GM23338 (cell line): Measurements from ENCODE around the gene CCNL1. TPM values are rescaled to one million over a fixed set of nuclear protein-coding genes. Genes with fewer than 3 reads are reported as not detected.

Source experiments
- ATAC-seq: fragments of 200-7000 bp; cut with Tn5 transposase; 3 replicates; pipeline ENCODE4 v1.9.1; 2020
- DNase-seq: peaks from one replicate; pipeline ENCODE4 v3.0.0-alpha.2; 2015; ENCODE audit warnings: low spot score
- H2AFZ ChIP-seq: fragments of 200-600 bp; sonication (generic); 2 replicates; pipeline ENCODE4 v1.8.0; 2016; ENCODE audit warnings: antibody characterized with exemption, mild to moderate bottlenecking, moderate library complexity
- H3F3A ChIP-seq: fragments of 200-600 bp; sonication (generic); replicated peaks from 2 replicates; pipeline ENCODE4 v1.8.0; 2017; ENCODE audit warnings: antibody characterized with exemption, mixed run types, low read depth
- H3K27ac ChIP-seq: fragments of 200-600 bp; sonication (generic); 2 replicates; pipeline ENCODE4 v1.6.1; 2016; ENCODE audit warnings: low read depth
- H3K27me3 ChIP-seq: fragments of 200-600 bp; sonication (generic); 2 replicates; pipeline ENCODE4 v1.8.0; 2016; ENCODE audit warnings: mild to moderate bottlenecking, mixed run types, moderate library complexity; ENCODE audit not compliant: insufficient read depth
- H3K36me3 ChIP-seq: fragments of 200-600 bp; sonication (generic); 2 replicates; pipeline ENCODE4 v1.8.0; 2016; ENCODE audit warnings: mild to moderate bottlenecking; ENCODE audit not compliant: insufficient read depth
- H3K4me1 ChIP-seq: fragments of 200-600 bp; sonication (generic); 2 replicates; pipeline ENCODE4 v1.8.0; 2016; ENCODE audit warnings: mild to moderate bottlenecking, moderate library complexity; ENCODE audit not compliant: insufficient read depth
- H3K4me2 ChIP-seq: fragments of 200-600 bp; sonication (generic); 2 replicates; pipeline ENCODE4 v1.7.1; 2017; ENCODE audit warnings: mixed run types
- H3K4me3 ChIP-seq: fragments of 200-600 bp; sonication (generic); 2 replicates; pipeline ENCODE4 v1.6.1; 2016; ENCODE audit warnings: mixed run types
- H3K79me2 ChIP-seq: fragments of 200-600 bp; sonication (generic); replicated peaks from 2 replicates; pipeline ENCODE4 v1.8.0; 2017; ENCODE audit warnings: mild to moderate bottlenecking; ENCODE audit not compliant: insufficient read depth
- H3K9me2 ChIP-seq: fragments of 200-600 bp; sonication (generic); 2 replicates; pipeline ENCODE4 v1.8.0; 2017; ENCODE audit not compliant: insufficient read depth
- H4K20me1 ChIP-seq: fragments of 200-600 bp; sonication (generic); replicated peaks from 2 replicates; pipeline ENCODE4 v1.8.0; 2017; ENCODE audit warnings: mild to moderate bottlenecking; ENCODE audit not compliant: insufficient read depth
- H3K27ac Mint-ChIP-seq: 2 replicates; pipeline ENCODE4 v1.8.0; 2020; ENCODE audit warnings: inconsistent platforms, mild to moderate bottlenecking, moderate library complexity, mixed read lengths
- H3K27me3 Mint-ChIP-seq: 3 replicates; pipeline ENCODE4 v1.8.0; 2022; ENCODE audit warnings: low read depth, mild to moderate bottlenecking, moderate library complexity, mixed read lengths, inconsistent platforms; ENCODE audit not compliant: insufficient read depth, poor library complexity
- H3K36me3 Mint-ChIP-seq: 3 replicates; pipeline ENCODE4 v1.8.0; 2021; ENCODE audit warnings: low read depth, mild to moderate bottlenecking, inconsistent platforms, moderate library complexity, mixed read lengths
- H3K4me1 Mint-ChIP-seq: 3 replicates; pipeline ENCODE4 v1.8.0; 2020; ENCODE audit warnings: mild to moderate bottlenecking, inconsistent platforms, mixed read lengths
- H3K4me3 Mint-ChIP-seq: 3 replicates; pipeline ENCODE4 v1.8.0; 2021; ENCODE audit warnings: moderate library complexity, mild to moderate bottlenecking, inconsistent platforms, mixed read lengths
- H3K9me3 Mint-ChIP-seq: 3 replicates; pipeline ENCODE4 v1.8.0; 2020; ENCODE audit warnings: moderate library complexity, mild to moderate bottlenecking, inconsistent platforms, mixed read lengths
- CREB1 ChIP-seq: fragments of 250-450 bp; sonication (Bioruptor Pico); IDR thresholded peaks from 2 replicates; pipeline ENCODE4 v1.5.0; 2020; ENCODE audit warnings: low read depth, mild to moderate bottlenecking, moderate library complexity
- EZH2phosphoT487 ChIP-seq: fragments of 200-600 bp; sonication (generic); IDR thresholded peaks from one replicate; pipeline ENCODE4 v1.8.1; 2018; ENCODE audit warnings: antibody characterized with exemption; ENCODE audit not compliant: unreplicated experiment
- REST ChIP-seq: IDR thresholded peaks from one replicate; pipeline ENCODE4 v1.6.1; 2018; ENCODE audit warnings: antibody characterized with exemption; ENCODE audit not compliant: unreplicated experiment
- STAT1 ChIP-seq: IDR thresholded peaks from one replicate; pipeline ENCODE4 v1.6.1; 2016; ENCODE audit warnings: antibody characterized with exemption; ENCODE audit not compliant: unreplicated experiment
- ZNF114 ChIP-seq: fragments of 250-450 bp; sonication (Bioruptor Pico); IDR thresholded peaks from 2 replicates; pipeline ENCODE4 v1.5.0; 2020; ENCODE audit warnings: mild to moderate bottlenecking, moderate library complexity
- ZNF331 ChIP-seq: fragments of 250-450 bp; sonication (Bioruptor Pico); IDR thresholded peaks from 2 replicates; pipeline ENCODE4 v1.5.0; 2020; ENCODE audit warnings: low read depth, mild to moderate bottlenecking, moderate library complexity
- polyA plus RNA-seq: library from polyadenylated mRNA; unstranded; fragments of >200 nt; fragmentation: Nextera tagmentation; extraction: Ambion mirVana; gene quantifications from 2 replicates; pipeline ENCODE4 v1.2.1, GENCODE V29; 2016
- total RNA-seq: library from RNA; depleted of rRNA; stranded (reverse); fragments of >200 nt; shearing (Covaris generic); gene quantifications from 2 replicates; pipeline ENCODE4 v1.2.3, GENCODE V29; 2014
- TF ChIP-seq, protein P1 (sequence below): IDR thresholded peaks from 2 replicates; pipeline ENCODE4 v1.6.1; 2016; ENCODE audit warnings: antibody characterized with exemption
- TF ChIP-seq, protein P2 (sequence below): fragments of 250-450 bp; sonication (Bioruptor Pico); IDR thresholded peaks from 2 replicates; pipeline ENCODE4 v1.5.0; 2020; ENCODE audit warnings: mild to moderate bottlenecking, moderate library complexity

Gene CCNL1
- total and polyA plus RNA-seq, 2 experiments from 2014 or later, result 108 to 134 TPM

- Histone ChIP-seq H3K79me2 (no peaks in the 10 kb centered on the region), H3F3A (no peaks in the 10 kb centered on the region), H2AFZ (no peak overlapping the region), H3K27me3 (no peaks in the 10 kb centered on the region), H4K20me1 (no peaks in the 10 kb centered on the region), H3K4me2 (no peak overlapping the region), H3K4me1 (peaks cover 3% of the 10 kb centered on the region; the same call in 1 of the 2 replicates), H3K9me2 (no peaks in the 10 kb centered on the region), H3K36me3 (peaks cover 11% of the 10 kb centered on the region), H3K27ac (no peak overlapping the region), H3K4me3 (no peak overlapping the region)
- no peak overlapping the region for H3K4me3 Mint-ChIP-seq
- H3K27ac Mint-ChIP-seq, result no peak overlapping the region
- ATAC-seq, result no peak
- H3K36me3 Mint-ChIP-seq, result peaks cover 75% of the 10 kb centered on the region
- H3K27me3 Mint-ChIP-seq, result peaks cover 4% of the 10 kb centered on the region
- TF ChIP-seq CREB1, result no peak
- TF ChIP-seq ZNF331 (CRISPR knock-in tag), result no peak
- no peak for TF ChIP-seq STAT1
- TF ChIP-seq REST, result no peak
- TF ChIP-seq, protein P1, sequence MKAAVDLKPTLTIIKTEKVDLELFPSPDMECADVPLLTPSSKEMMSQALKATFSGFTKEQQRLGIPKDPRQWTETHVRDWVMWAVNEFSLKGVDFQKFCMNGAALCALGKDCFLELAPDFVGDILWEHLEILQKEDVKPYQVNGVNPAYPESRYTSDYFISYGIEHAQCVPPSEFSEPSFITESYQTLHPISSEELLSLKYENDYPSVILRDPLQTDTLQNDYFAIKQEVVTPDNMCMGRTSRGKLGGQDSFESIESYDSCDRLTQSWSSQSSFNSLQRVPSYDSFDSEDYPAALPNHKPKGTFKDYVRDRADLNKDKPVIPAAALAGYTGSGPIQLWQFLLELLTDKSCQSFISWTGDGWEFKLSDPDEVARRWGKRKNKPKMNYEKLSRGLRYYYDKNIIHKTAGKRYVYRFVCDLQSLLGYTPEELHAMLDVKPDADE, result no peak
- TF ChIP-seq EZH2phosphoT487, result no peak
- no peak for TF ChIP-seq ZNF114 (CRISPR knock-in tag)
- H3K4me1 Mint-ChIP-seq, result no peaks in the 10 kb centered on the region; the same call in 2 of the 3 replicates
- peaks cover 86% of the 10 kb centered on the region for H3K9me3 Mint-ChIP-seq
- DNase-seq, result no peak
Measured at GRCh38 chr3:157188391-157188790, 28.4 kb upstream of the CCNL1 start.

DNA sequence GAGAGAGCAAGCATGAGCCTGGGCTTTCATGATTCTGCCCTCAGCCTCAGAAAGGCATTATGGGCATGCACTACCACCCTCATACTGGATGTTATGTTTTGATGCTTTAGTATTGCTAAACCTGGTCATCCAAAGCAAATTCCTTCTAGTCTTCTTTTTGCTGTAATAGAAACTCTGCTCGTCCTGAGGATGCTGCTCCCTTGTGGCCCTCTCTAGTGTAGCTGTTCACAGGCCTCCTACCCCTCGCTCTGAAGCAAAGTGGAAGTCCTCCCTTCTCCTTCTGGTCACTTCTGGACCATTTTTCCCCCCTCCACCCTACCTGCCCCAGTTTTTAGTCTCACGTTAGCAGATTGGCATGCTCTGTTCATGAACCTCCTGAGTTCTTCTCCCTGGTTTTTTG lies 22.9 kb upstream of the CCNL1 start:
- Histone ChIP-seq H3K4me3 (no peak overlapping the region), H3K4me1 (no peaks in the 10 kb centered on the region), H3K27ac (no peak overlapping the region), H2AFZ (no peak overlapping the region), H3K27me3 (no peaks in the 10 kb centered on the region), H4K20me1 (no peaks in the 10 kb centered on the region), H3K9me2 (no peaks in the 10 kb centered on the region), H3F3A (no peaks in the 10 kb centered on the region), H3K4me2 (no peak overlapping the region), H3K36me3 (peaks cover 1% of the 10 kb centered on the region), H3K79me2 (no peaks in the 10 kb centered on the region)
- DNase-seq (no peak), ATAC-seq (no peak)
- Mint-ChIP-seq H3K4me3 (no peak overlapping the region), H3K27me3 (peaks cover 6% of the 10 kb centered on the region), H3K36me3 (peaks cover 85% of the 10 kb centered on the region), H3K27ac (no peak overlapping the region), H3K9me3 (peaks cover 84% of the 10 kb centered on the region), H3K4me1 (no peaks in the 10 kb centered on the region)
- TF ChIP-seq, protein P1, result no peak
- no peak for TF ChIP-seq ZNF331 (CRISPR knock-in tag)
- no peak for TF ChIP-seq CREB1
- TF ChIP-seq, protein P2, sequence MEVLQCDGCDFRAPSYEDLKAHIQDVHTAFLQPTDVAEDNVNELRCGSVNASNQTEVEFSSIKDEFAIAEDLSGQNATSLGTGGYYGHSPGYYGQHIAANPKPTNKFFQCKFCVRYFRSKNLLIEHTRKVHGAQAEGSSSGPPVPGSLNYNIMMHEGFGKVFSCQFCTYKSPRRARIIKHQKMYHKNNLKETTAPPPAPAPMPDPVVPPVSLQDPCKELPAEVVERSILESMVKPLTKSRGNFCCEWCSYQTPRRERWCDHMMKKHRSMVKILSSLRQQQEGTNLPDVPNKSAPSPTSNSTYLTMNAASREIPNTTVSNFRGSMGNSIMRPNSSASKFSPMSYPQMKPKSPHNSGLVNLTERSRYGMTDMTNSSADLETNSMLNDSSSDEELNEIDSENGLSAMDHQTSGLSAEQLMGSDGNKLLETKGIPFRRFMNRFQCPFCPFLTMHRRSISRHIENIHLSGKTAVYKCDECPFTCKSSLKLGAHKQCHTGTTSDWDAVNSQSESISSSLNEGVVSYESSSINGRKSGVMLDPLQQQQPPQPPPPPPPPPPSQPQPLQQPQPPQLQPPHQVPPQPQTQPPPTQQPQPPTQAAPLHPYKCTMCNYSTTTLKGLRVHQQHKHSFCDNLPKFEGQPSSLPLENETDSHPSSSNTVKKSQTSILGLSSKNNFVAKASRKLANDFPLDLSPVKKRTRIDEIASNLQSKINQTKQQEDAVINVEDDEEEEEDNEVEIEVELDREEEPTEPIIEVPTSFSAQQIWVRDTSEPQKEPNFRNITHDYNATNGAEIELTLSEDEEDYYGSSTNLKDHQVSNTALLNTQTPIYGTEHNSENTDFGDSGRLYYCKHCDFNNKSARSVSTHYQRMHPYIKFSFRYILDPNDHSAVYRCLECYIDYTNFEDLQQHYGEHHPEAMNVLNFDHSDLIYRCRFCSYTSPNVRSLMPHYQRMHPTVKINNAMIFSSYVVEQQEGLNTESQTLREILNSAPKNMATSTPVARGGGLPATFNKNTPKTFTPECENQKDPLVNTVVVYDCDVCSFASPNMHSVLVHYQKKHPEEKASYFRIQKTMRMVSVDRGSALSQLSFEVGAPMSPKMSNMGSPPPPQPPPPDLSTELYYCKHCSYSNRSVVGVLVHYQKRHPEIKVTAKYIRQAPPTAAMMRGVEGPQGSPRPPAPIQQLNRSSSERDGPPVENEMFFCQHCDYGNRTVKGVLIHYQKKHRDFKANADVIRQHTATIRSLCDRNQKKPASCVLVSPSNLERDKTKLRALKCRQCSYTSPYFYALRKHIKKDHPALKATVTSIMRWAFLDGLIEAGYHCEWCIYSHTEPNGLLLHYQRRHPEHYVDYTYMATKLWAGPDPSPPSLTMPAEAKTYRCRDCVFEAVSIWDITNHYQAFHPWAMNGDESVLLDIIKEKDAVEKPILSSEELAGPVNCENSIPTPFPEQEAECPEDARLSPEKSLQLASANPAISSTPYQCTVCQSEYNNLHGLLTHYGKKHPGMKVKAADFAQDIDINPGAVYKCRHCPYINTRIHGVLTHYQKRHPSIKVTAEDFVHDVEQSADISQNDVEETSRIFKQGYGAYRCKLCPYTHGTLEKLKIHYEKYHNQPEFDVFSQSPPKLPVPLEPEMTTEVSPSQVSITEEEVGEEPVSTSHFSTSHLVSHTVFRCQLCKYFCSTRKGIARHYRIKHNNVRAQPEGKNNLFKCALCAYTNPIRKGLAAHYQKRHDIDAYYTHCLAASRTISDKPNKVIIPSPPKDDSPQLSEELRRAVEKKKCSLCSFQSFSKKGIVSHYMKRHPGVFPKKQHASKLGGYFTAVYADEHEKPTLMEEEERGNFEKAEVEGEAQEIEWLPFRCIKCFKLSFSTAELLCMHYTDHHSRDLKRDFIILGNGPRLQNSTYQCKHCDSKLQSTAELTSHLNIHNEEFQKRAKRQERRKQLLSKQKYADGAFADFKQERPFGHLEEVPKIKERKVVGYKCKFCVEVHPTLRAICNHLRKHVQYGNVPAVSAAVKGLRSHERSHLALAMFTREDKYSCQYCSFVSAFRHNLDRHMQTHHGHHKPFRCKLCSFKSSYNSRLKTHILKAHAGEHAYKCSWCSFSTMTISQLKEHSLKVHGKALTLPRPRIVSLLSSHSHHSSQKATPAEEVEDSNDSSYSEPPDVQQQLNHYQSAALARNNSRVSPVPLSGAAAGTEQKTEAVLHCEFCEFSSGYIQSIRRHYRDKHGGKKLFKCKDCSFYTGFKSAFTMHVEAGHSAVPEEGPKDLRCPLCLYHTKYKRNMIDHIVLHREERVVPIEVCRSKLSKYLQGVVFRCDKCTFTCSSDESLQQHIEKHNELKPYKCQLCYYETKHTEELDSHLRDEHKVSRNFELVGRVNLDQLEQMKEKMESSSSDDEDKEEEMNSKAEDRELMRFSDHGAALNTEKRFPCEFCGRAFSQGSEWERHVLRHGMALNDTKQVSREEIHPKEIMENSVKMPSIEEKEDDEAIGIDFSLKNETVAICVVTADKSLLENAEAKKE (CRISPR knock-in tag), result no peak
- no peak for TF ChIP-seq STAT1
